Mesendoderm (in vitro differentiated cells): ENCODE results near the gene CLEC18B. TPM values are rescaled to one million over a fixed set of nuclear protein-coding genes. Genes with fewer than 3 reads are reported as not detected.
"Not testable (repeated sequence)": the region's sequence is repeated elsewhere in the genome, so short reads cannot be mapped to it uniquely, and the experiment has no call there.

Experiments used
- DNase-seq: peaks from one replicate; pipeline ENCODE4 v3.0.0; 2013
- H2AK5ac ChIP-seq: 2 replicates; pipeline ENCODE4 v1.6.1; 2013; ENCODE audit warnings: low read length, inconsistent platforms
- H2BK120ac ChIP-seq: 2 replicates; pipeline ENCODE4 v1.6.1; 2013; ENCODE audit warnings: low read depth, mild to moderate bottlenecking, low read length, moderate library complexity, mixed read lengths
- H2BK15ac ChIP-seq: replicated peaks from 2 replicates; pipeline ENCODE4 v1.6.1; 2013; ENCODE audit warnings: low read depth, mild to moderate bottlenecking, moderate library complexity
- H2BK5ac ChIP-seq: 2 replicates; pipeline ENCODE4 v1.6.1; 2013; ENCODE audit warnings: low read length, inconsistent platforms
- H3K18ac ChIP-seq: 2 replicates; pipeline ENCODE4 v1.6.1; 2013; ENCODE audit warnings: mild to moderate bottlenecking, low read length, mixed read lengths
- H3K23ac ChIP-seq: one replicate; pipeline ENCODE4 v1.6.1; 2013; ENCODE audit warnings: low read length
- H3K27ac ChIP-seq: 2 replicates; pipeline ENCODE4 v1.5.1; 2013; ENCODE audit warnings: low read depth, mild to moderate bottlenecking, inconsistent platforms, low read length, moderate library complexity
- H3K27me3 ChIP-seq: 2 replicates; pipeline ENCODE4 v1.6.1; 2013; ENCODE audit warnings: low read length, control low read depth, mild to moderate bottlenecking, inconsistent platforms; ENCODE audit not compliant: insufficient read depth, poor library complexity
- H3K36me3 ChIP-seq: 2 replicates; pipeline ENCODE4 v1.6.1; 2013; ENCODE audit warnings: low read length, inconsistent platforms; ENCODE audit not compliant: control insufficient read depth, insufficient read depth
- H3K4ac ChIP-seq: one replicate; pipeline ENCODE4 v1.6.1; 2013; ENCODE audit warnings: low read depth, mild to moderate bottlenecking, low read length, moderate library complexity
- H3K4me1 ChIP-seq: 2 replicates; pipeline ENCODE4 v1.6.1; 2013; ENCODE audit warnings: low read depth, low read length, inconsistent platforms; ENCODE audit not compliant: control insufficient read depth
- H3K4me2 ChIP-seq: 2 replicates; pipeline ENCODE4 v1.6.1; 2013; ENCODE audit warnings: low read length
- H3K4me3 ChIP-seq: 2 replicates; pipeline ENCODE4 v1.5.1; 2013; ENCODE audit warnings: mild to moderate bottlenecking, low read length
- H3K56ac ChIP-seq: one replicate; pipeline ENCODE4 v1.6.1; 2013; ENCODE audit warnings: low read length
- H3K79me1 ChIP-seq: 2 replicates; pipeline ENCODE4 v1.6.1; 2013; ENCODE audit warnings: low read length, inconsistent platforms
- H3K79me2 ChIP-seq: 2 replicates; pipeline ENCODE4 v1.6.1; 2013; ENCODE audit warnings: mild to moderate bottlenecking, low read length; ENCODE audit not compliant: control insufficient read depth, insufficient read depth
- H3K9ac ChIP-seq: 2 replicates; pipeline ENCODE4 v1.6.1; 2013; ENCODE audit warnings: low read length, inconsistent platforms
- H4K5ac ChIP-seq: one replicate; pipeline ENCODE4 v1.6.1; 2013; ENCODE audit warnings: low read length
- H4K8ac ChIP-seq: one replicate; pipeline ENCODE4 v1.6.1; 2013; ENCODE audit warnings: low read depth, mild to moderate bottlenecking, control low read depth, low read length, moderate library complexity
- WGBS: extraction: QIAGEN DNeasy Blood & Tissue Kit; methylation state at CpG from one replicate; pipeline ENCODE4 v1.1.7; 2013; ENCODE audit warnings: low lambda C conversion rate, missing lambda C conversion rate; ENCODE audit not compliant: insufficient coverage; ENCODE audit errors: extremely low coverage; 5-methylcytosine and 5-hydroxymethylcytosine counted together
- small RNA-seq: library from polyadenylated mRNA; stranded (forward); fragments of <200 nt; extraction: miRNeasy Mini kit (QIAGEN cat#:217004); gene quantifications from one replicate; pipeline ENCODE3, GENCODE V24; 2013; ENCODE audit not compliant: insufficient read depth

Gene CLEC18B

GRCh38 chr16:74361646-74362610, 59.4 kb downstream of the CLEC18B start:
- not testable (repeated sequence) for H3K27ac ChIP-seq, H3K4ac ChIP-seq, H3K23ac ChIP-seq, H3K4me3 ChIP-seq, H2BK5ac ChIP-seq, H3K18ac ChIP-seq, H3K27me3 ChIP-seq, H3K56ac ChIP-seq, H4K8ac ChIP-seq, H2BK15ac ChIP-seq, H3K36me3 ChIP-seq, H2BK120ac ChIP-seq, H3K9ac ChIP-seq, H2AK5ac ChIP-seq, H3K4me1 ChIP-seq, H4K5ac ChIP-seq, H3K4me2 ChIP-seq, H3K79me1 ChIP-seq, DNase-seq
- no CpG with 5 or more reads among the region's 15 CpGs for WGBS
- H3K79me2 ChIP-seq, result peaks cover 10% of the 10 kb centered on the region

Small RNA genes lying within 50 kb of the gene (small RNA-seq; reads per million reads assigned to genes)
- gene AC009053.4 (not detected), gene RF00019 (not detected), gene RNU6-237P (not detected)
